Neutrophil (primary cell): ENCODE data around the gene RBM10.

Source experiments
- H3K27ac ChIP-seq: fragments of 200-600 bp; sonication (generic); 2 replicates; pipeline ENCODE4 v1.5.1; 2016; ENCODE audit warnings: mild to moderate bottlenecking, moderate library complexity
- H3K27me3 ChIP-seq: fragments of 200-600 bp; sonication (generic); 2 replicates; pipeline ENCODE4 v1.6.0; 2016; ENCODE audit warnings: mild to moderate bottlenecking
- H3K36me3 ChIP-seq: fragments of 200-600 bp; sonication (generic); 2 replicates; pipeline ENCODE4 v1.5.1; 2017
- H3K4me1 ChIP-seq, 2 experiments: fragments of 200-600 bp in 1 of 2; sonication (generic) in 1 of 2; 1 replicate in 1 of 2; 2 replicates in 1 of 2; pipeline versions ENCODE4 v1.5.1 to v1.6.1; 2013 to 2016; ENCODE audit warnings: low read depth in 1 of 2, low read length in 1 of 2, mild to moderate bottlenecking in 1 of 2, moderate library complexity in 1 of 2; ENCODE audit not compliant: control insufficient read depth in 1 of 2, insufficient read depth in 1 of 2
- H3K4me3 ChIP-seq, 2 experiments: fragments of 200-600 bp in 1 of 2; sonication (generic) in 1 of 2; 1 replicate in 1 of 2; 2 replicates in 1 of 2; pipeline ENCODE4 v1.5.1; 2013 to 2016; ENCODE audit warnings: low read depth in 1 of 2, low read length in 1 of 2, mild to moderate bottlenecking in 1 of 2, moderate library complexity in 1 of 2
- H3K9me3 ChIP-seq: fragments of 200-600 bp; sonication (generic); 2 replicates; pipeline ENCODE4 v1.5.1; 2016
- CTCF ChIP-seq: fragments of 200-600 bp; sonication (generic); IDR thresholded peaks from 2 replicates; pipeline ENCODE4 v1.5.1; 2016; ENCODE audit warnings: antibody characterized with exemption

RBM10 gene

GRCh38 chrX:47232197-47232802 is 87.3 kb downstream of the RBM10 start:
- Histone ChIP-seq H3K9me3 (no peaks in the 10 kb centered on the region), H3K27me3 (no peaks in the 10 kb centered on the region), H3K4me1 (peaks cover 4 to 12% of the 10 kb centered on the region in 2 experiments), H3K36me3 (peaks cover 14% of the 10 kb centered on the region), H3K27ac (peak overlapping the region; percentile 99), H3K4me3 (peak overlapping the region; percentile 67 to 70)
- TF ChIP-seq CTCF = no peak

- peaks cover 4 to 12% of the 10 kb centered on the region in 2 experiments for H3K4me1 ChIP-seq
- H3K36me3 ChIP-seq = peaks cover 10% of the 10 kb centered on the region
- peak within 1 kb of the TSS; percentile 67 to 70 for H3K4me3 ChIP-seq
- TF ChIP-seq CTCF = no peak
- H3K27ac ChIP-seq = peak within 1 kb of the TSS; percentile 99
- H3K27me3 ChIP-seq = no peaks in the 10 kb centered on the region
- no peaks in the 10 kb centered on the region for H3K9me3 ChIP-seq
These were observed 87.8 kb downstream of the RBM10 start, which contains the start of gene USP11 for GRCh38 chrX:47232803-47233332. Gene USP11 (plus strand): TSS chrX:47233009. CDS start chrX:47233044, 35 bp downstream.

- no peak for TF ChIP-seq CTCF
- Histone ChIP-seq H3K27ac (peak overlapping the region; percentile 99), H3K9me3 (no peaks in the 10 kb centered on the region), H3K4me3 (peak overlapping the region; percentile 67 to 70), H3K4me1 (peaks cover 4 to 12% of the 10 kb centered on the region in 2 experiments), H3K36me3 (peaks cover 4% of the 10 kb centered on the region), H3K27me3 (no peaks in the 10 kb centered on the region)
These were observed 88.5 kb downstream of the RBM10 start for GRCh38 chrX:47233333-47234113.

GRCh38 chrX:47234583-47234982 is 89.6 kb downstream of the RBM10 start:
- Histone ChIP-seq H3K27me3 (no peaks in the 10 kb centered on the region), H3K27ac (no peak overlapping the region), H3K4me3 (no peak overlapping the region), H3K4me1 (peaks cover 4 to 12% of the 10 kb centered on the region in 2 experiments), H3K9me3 (no peaks in the 10 kb centered on the region), H3K36me3 (no peaks in the 10 kb centered on the region)
- no peak for TF ChIP-seq CTCF

GRCh38 chrX:47235691-47236103 is 90.7 kb downstream of the RBM10 start:
- peak overlapping the region; percentile 23 for H3K27ac ChIP-seq
- H3K27me3 ChIP-seq = no peaks in the 10 kb centered on the region
- peaks cover 4 to 12% of the 10 kb centered on the region in 2 experiments for H3K4me1 ChIP-seq
- H3K9me3 ChIP-seq = no peaks in the 10 kb centered on the region
- H3K36me3 ChIP-seq = no peaks in the 10 kb centered on the region
- no peak overlapping the region for H3K4me3 ChIP-seq
- no peak for TF ChIP-seq CTCF
